Kidney (tissue), 14 donors: Measurements from ENCODE around the gene GMIP. TPM values are rescaled to one million over a fixed set of nuclear protein-coding genes. Genes with fewer than 3 reads are reported as not detected.
A peak's percentile ranks its signal among the peaks of the same experiment; 100 is the strongest.

Experiments used
- DNase-seq, 5 donors: peaks; one replicate each; pipeline ENCODE4 v3.0.0-alpha.2; 2013 to 2020
- FAIRE-seq: peaks from 2 replicates; lab custom pipeline; 2012; peaks lifted over from hg19 to GRCh38; lab: Jason Lieb, UNC
- H3K27ac ChIP-seq, 2 donors: one replicate each; pipeline ENCODE4 v1.7.0; 2013; ENCODE audit warnings: low read depth in 2 of 2, low read length in 2 of 2, inconsistent platforms in 1 of 2
- H3K27me3 ChIP-seq: one replicate; pipeline ENCODE4 v1.7.1; 2013; ENCODE audit warnings: low read length, inconsistent platforms; ENCODE audit not compliant: control insufficient read depth, insufficient read depth
- H3K36me3 ChIP-seq, 3 donors: one replicate each; pipeline versions ENCODE4 v1.7.0 to v1.7.1; 2013; ENCODE audit warnings: low read length in 3 of 3, control low read depth in 1 of 3, inconsistent platforms in 1 of 3; ENCODE audit not compliant: insufficient read depth in 3 of 3, control insufficient read depth in 2 of 3
- H3K4me1 ChIP-seq, 3 donors: one replicate each; pipeline versions ENCODE4 v1.7.0 to v1.7.1; 2013; ENCODE audit warnings: low read length in 3 of 3, inconsistent platforms in 1 of 3, low read depth in 1 of 3; ENCODE audit not compliant: control insufficient read depth in 2 of 3, insufficient read depth in 2 of 3
- H3K4me3 ChIP-seq, 3 donors: one replicate each; pipeline versions ENCODE4 v1.7.0 to v1.8.1; 2013; ENCODE audit warnings: low read length in 3 of 3, control low read depth in 1 of 3, inconsistent platforms in 1 of 3
- H3K9ac ChIP-seq, 3 donors: one replicate each; pipeline versions ENCODE4 v1.7.0 to v1.7.1; 2013; ENCODE audit warnings: low read length in 3 of 3, control low read depth in 1 of 3, inconsistent platforms in 1 of 3
- H3K9me3 ChIP-seq, 3 donors: one replicate each; pipeline versions ENCODE4 v1.7.0 to v1.7.1; 2013; ENCODE audit warnings: low read length in 3 of 3, control low read depth in 1 of 3, inconsistent platforms in 1 of 3; ENCODE audit not compliant: control insufficient read depth in 2 of 3, insufficient read depth in 1 of 3
- intact Hi-C: fragments of 100-400 bp; cut with DNase I; formaldehyde crosslinking; loops from one replicate; pipeline ENCODE4 v1.11.1; 2022
- polyA plus RNA-seq: library from polyadenylated mRNA; stranded (reverse); fragments of 350-450 nt; fragmentation: Illumina TruSeq; extraction: RNeasy Lipid Tissue Mini Kit (QIAGEN cat#74804); gene quantifications from one replicate; pipeline ENCODE4 v1.2.3, GENCODE V29; 2014; ENCODE audit warnings: low read depth, low replicate concordance; ENCODE audit not compliant: insufficient read depth
- total RNA-seq: library from RNA; stranded (reverse); fragmentation: NEBNext Ultra II Directional; extraction: Animal tissue kit (Norgen Biotek cat#: 25700); gene quantifications from one replicate; pipeline ENCODE4 v1.2.1, GENCODE V29; 2021
- TF ChIP-seq, protein P1 (sequence below): IDR thresholded peaks from 3 replicates; pipeline ENCODE4 v1.5.1; 2012; ENCODE audit warnings: mild to moderate bottlenecking, moderate library complexity, borderline replicate concordance; ENCODE audit not compliant: insufficient read depth; ENCODE audit errors: extremely low read depth
- donor health status: control.
- donor health status: control.
- donor health status: control.
- donor health status: control.
- donor health status: control.
- donor health status: DM: yes; HTN: yes; CAD: no.
- donor health status: Normal renal cell carcinoma (clear cell type).

Gene GMIP
- total and polyA plus RNA-seq, 2 donors from 2014 or later, result 3.3 to 18.8 TPM

DNA sequence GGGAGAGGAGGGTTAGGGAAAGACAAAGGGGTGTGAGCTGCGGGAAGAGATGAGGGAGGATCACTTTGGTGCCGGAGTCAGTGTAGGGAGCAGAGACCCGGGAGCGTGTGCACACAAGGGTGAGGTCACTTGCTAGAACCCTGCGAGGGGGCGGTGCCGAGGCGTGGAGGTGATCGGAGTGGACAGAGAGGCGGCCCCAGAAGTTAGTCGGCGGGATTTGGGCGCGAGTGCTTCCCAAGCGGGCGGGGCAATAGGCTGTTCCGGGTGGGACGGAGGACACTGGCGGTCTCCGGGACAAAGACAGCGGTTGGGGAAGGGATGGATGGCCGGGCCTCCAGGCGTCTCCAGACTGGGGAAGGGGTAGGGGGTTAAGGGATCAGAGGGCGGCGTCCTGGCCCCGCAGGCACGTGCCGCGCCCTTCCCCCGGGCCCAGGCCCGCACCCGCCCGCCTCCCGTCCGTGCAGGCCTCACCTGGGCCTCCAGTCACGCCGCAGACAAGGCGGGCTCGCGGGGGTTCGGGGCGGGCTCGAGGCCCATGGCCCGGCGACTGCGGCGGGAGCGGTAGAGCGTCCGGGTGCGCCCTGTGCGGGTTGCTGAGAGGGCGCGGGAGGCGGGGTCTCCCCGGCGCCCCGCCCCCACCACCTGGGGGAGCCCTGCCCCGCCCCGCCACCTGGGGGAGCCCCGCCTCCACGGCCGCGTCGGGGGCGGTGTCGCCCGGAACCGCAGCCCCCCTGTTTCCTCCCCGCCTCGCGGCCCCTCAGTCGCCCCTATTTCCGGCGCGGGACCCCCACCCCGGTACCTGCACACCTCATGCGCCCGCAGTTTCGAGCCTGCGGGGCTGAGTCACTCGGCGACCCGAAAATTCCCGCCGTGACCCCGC lies 15.6 kb downstream of the GMIP start, which contains the start of gene LPAR2:
TSS of gene LPAR2 (minus strand) at position 600 of the 880 bp plus-strand sequence. CDS start 945 bp downstream, outside the sequence.
- H3K27ac ChIP-seq, result no peak within 1 kb of the TSS
- peaks cover 0 to 3% (median 0%) of the 10 kb centered on the region in 3 donors for H3K4me1 ChIP-seq
- peak; percentile 66 to 87 (median 71) for DNase-seq
- peak within 1 kb of the TSS in 2 of 3 donors; percentile 33 to 44 for H3K4me3 ChIP-seq
- no peak for FAIRE-seq
- intact Hi-C loops, result no loop called here
- H3K27me3 ChIP-seq, result no peaks in the 10 kb centered on the region
- no peaks in the 10 kb centered on the region for H3K36me3 ChIP-seq
- H3K9ac ChIP-seq, result peak within 1 kb of the TSS in 2 of 3 donors; percentile 22 to 34
- TF ChIP-seq, protein P1, sequence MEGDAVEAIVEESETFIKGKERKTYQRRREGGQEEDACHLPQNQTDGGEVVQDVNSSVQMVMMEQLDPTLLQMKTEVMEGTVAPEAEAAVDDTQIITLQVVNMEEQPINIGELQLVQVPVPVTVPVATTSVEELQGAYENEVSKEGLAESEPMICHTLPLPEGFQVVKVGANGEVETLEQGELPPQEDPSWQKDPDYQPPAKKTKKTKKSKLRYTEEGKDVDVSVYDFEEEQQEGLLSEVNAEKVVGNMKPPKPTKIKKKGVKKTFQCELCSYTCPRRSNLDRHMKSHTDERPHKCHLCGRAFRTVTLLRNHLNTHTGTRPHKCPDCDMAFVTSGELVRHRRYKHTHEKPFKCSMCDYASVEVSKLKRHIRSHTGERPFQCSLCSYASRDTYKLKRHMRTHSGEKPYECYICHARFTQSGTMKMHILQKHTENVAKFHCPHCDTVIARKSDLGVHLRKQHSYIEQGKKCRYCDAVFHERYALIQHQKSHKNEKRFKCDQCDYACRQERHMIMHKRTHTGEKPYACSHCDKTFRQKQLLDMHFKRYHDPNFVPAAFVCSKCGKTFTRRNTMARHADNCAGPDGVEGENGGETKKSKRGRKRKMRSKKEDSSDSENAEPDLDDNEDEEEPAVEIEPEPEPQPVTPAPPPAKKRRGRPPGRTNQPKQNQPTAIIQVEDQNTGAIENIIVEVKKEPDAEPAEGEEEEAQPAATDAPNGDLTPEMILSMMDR, result no peak
- no peaks in the 10 kb centered on the region for H3K9me3 ChIP-seq

DNA sequence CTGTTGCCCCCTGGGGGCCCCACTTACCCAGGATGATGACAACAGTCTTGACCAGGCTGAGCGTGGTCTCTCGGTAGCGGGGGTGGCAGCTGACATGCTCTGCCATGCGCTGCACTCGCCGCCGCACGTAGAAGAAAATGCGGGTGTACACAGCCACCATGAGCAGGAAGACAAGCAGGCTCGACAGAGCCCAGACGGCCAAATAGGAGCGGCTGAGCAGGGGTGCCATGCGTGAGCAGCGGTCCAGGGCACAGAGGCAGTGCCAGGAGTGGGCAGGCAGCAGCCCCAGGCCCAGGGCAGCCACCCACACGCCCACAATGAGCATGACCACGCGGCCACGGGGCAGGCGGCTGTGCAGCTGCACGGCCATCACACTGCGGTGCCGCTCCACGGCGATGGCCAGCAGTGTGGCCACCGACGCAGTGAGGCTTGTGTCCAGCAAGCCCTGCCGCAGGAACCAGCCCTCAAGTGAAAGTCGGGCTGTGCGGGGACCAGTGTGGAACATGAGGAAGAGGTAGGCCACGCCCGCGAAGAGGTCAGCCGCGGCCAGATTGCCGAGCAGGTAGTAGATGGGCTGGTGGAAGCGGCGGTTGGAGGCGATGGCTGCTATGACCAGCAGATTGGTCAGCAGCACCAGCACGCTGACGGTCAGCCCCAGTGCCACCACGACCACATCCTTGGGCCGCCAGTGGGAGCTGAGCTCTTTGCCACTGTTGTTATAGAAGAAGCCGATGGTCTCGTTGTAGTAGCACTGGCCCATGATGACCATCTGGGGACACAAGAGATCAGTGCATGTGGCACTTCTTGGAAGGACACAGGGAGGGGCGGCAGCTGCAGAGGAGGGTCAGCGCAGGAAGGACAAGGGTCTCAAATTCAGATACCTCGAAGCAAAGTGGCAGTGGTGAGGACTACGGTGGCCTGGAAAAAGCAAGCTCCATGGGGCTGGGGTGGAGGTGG lies 16.7 kb downstream of the GMIP start:
- H3K4me3 ChIP-seq, result peak overlapping the region in 2 of 3 donors; percentile 33 to 41
- DNase-seq (peak in 1 of 5 donors; percentile 70), FAIRE-seq (no peak)
- H3K9me3 ChIP-seq, result no peaks in the 10 kb centered on the region
- H3K36me3 ChIP-seq, result no peaks in the 10 kb centered on the region
- H3K27ac ChIP-seq, result no peak overlapping the region
- TF ChIP-seq, protein P1, result no peak
- H3K4me1 ChIP-seq, result peaks cover 0 to 3% (median 0%) of the 10 kb centered on the region in 3 donors
- intact Hi-C loops, result no loop called here
- H3K27me3 ChIP-seq, result no peaks in the 10 kb centered on the region
- H3K9ac ChIP-seq, result peak overlapping the region in 1 of 3 donors; percentile 34

DNA sequence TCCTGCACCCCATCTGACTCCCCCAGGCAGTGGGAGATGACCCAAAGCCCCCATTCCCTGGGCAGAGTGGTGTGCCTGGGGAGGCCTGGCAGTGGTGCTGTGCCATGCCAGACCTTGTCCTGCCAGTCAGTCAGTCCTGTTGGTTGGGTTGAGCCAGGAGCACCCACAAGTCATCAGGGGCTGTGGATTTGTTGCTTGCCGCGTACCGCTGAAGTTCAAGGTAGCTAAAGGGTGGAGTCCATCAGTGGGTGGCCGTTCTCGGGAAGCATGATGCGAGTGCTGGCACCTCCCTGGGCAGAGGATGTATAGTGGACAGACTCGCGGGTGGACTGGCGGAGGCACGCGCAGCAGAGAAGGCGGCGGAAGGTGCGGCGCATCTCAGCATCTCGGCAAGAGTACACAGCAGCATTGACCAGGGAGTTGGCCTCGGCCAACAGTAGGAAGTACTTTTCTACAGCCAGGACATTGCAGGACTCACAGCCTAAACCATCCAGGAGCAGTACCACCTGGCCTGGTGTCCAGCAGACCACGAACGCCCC lies 19.4 kb downstream of the GMIP start:
- Histone ChIP-seq H3K27me3 (no peaks in the 10 kb centered on the region), H3K4me3 (no peak overlapping the region), H3K9ac (no peak overlapping the region), H3K4me1 (peaks cover 0 to 3% (median 0%) of the 10 kb centered on the region in 3 donors), H3K9me3 (no peaks in the 10 kb centered on the region), H3K36me3 (no peaks in the 10 kb centered on the region), H3K27ac (no peak overlapping the region)
- FAIRE-seq (no peak), DNase-seq (no peak)
- intact Hi-C loops, result no loop called here
- TF ChIP-seq, protein P1, result no peak
